ENCODE data around the gene TSHR.

DNA sequence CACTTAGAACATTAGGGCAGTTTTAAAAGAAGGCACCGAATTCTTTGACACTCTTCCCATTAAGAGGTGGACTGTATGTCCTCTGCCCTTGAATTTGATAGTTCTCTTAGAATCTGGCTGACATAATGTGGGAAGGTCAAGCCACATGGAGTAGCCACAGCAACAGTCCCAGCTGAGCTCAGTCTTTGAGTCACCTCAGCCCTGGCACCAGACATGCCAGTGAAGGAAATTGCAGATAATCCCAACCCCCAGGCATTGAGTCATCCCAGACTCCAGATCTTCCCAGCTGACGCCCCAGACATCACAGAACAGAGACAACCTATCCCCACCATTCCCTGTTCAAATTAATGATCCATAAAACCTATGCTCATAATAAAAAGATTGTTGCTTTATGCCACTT lies 181.9 kb downstream of the TSHR start:
- TF ChIP-seq, protein P1, sequence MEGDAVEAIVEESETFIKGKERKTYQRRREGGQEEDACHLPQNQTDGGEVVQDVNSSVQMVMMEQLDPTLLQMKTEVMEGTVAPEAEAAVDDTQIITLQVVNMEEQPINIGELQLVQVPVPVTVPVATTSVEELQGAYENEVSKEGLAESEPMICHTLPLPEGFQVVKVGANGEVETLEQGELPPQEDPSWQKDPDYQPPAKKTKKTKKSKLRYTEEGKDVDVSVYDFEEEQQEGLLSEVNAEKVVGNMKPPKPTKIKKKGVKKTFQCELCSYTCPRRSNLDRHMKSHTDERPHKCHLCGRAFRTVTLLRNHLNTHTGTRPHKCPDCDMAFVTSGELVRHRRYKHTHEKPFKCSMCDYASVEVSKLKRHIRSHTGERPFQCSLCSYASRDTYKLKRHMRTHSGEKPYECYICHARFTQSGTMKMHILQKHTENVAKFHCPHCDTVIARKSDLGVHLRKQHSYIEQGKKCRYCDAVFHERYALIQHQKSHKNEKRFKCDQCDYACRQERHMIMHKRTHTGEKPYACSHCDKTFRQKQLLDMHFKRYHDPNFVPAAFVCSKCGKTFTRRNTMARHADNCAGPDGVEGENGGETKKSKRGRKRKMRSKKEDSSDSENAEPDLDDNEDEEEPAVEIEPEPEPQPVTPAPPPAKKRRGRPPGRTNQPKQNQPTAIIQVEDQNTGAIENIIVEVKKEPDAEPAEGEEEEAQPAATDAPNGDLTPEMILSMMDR (IDR thresholded peaks at IDR 0.05 in 2 of 3, conservative IDR thresholded peaks at IDR 0.05 in 1 of 3; ENCODE audit: borderline replicate concordance in 1 of 3, insufficient read depth in 1 of 3, low read depth in 2 of 3, low read length in 2 of 3), result no peak
- no peak for TF ChIP-seq POLR2A (IDR thresholded peaks at IDR 0.05; ENCODE audit: borderline replicate concordance, extremely low read depth, insufficient read depth, insufficient read length)

Measured in HCT116 (cell line).